Activated CD4-positive, alpha-beta T cell treated with anti-CD3 and anti-CD28 coated beads, Interleukin-2, amount 10 ng/mL, durations not matched to agents 24 days and 14 days (primary cell): ENCODE results near the gene DOP1B. TPM values are rescaled to one million over a fixed set of nuclear protein-coding genes. Genes with fewer than 3 reads are reported as not detected.

Source experiments
- DNase-seq: peaks from one replicate; pipeline ENCODE4 v3.0.0; 2022
- H3K27ac Mint-ChIP-seq: one replicate; pipeline ENCODE4 v1.8.0; 2022; ENCODE audit warnings: mild to moderate bottlenecking, mixed read lengths
- H3K27me3 Mint-ChIP-seq: one replicate; pipeline ENCODE4 v1.8.0; 2022; ENCODE audit warnings: mixed read lengths
- H3K36me3 Mint-ChIP-seq: one replicate; pipeline ENCODE4 v1.8.0; 2022; ENCODE audit warnings: low read depth, mild to moderate bottlenecking, mixed read lengths
- H3K4me1 Mint-ChIP-seq: one replicate; pipeline ENCODE4 v1.8.0; 2021; ENCODE audit warnings: mixed read lengths
- H3K4me3 Mint-ChIP-seq: one replicate; pipeline ENCODE4 v1.8.0; 2022; ENCODE audit warnings: mild to moderate bottlenecking, moderate library complexity, mixed read lengths
- H3K9me3 Mint-ChIP-seq: one replicate; pipeline ENCODE4 v1.8.0; 2021; ENCODE audit warnings: mixed read lengths
- intact Hi-C: fragments of 100-400 bp; cut with micrococcal nuclease; formaldehyde crosslinking; loops from one replicate; pipeline ENCODE4 v1.15.1; 2023
- total RNA-seq: library from RNA; stranded (reverse); gene quantifications from 2 replicates; pipeline ENCODE4 v1.2.3, GENCODE V29; 2022

The DOP1B gene
- total RNA-seq, 1 donor from 2014 or later = 17.5 TPM

DNA sequence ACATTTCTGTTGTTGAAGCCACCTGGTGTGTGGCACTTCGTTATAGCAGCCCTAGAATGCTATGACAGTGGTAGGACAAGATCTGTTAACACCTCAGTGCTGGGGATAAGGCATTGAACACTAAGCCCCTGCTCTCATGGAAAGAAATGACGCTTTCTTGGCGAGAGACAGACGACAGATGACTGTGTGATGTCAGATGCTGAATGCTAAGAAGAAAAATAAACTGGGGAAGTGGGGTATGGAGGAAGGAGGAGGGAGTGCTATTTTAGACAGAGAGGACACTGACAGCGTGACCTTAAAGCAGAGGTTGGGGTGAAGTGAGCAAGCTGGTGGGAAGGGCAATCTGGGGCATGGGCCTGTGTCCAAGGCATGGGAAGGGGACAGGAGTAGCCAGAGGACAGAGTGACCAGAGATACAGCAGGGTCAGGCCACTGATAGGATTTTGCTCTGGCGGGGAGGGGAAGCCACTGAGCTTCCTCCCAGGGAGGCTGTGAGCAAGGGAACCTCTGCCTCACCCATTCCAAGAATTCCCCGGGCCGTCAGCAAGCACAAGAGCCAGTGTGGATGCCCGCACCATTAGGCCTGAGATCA is 15.2 kb downstream of the DOP1B start:
- Mint-ChIP-seq H3K4me3 (no peak overlapping the region), H3K9me3 (no peaks in the 10 kb centered on the region), H3K27me3 (no peaks in the 10 kb centered on the region), H3K27ac (peak overlapping the region; percentile 3), H3K4me1 (peaks cover 16% of the 10 kb centered on the region), H3K36me3 (peaks cover 21% of the 10 kb centered on the region)
- intact Hi-C loops = no loop called here
- no peak for DNase-seq

DNA sequence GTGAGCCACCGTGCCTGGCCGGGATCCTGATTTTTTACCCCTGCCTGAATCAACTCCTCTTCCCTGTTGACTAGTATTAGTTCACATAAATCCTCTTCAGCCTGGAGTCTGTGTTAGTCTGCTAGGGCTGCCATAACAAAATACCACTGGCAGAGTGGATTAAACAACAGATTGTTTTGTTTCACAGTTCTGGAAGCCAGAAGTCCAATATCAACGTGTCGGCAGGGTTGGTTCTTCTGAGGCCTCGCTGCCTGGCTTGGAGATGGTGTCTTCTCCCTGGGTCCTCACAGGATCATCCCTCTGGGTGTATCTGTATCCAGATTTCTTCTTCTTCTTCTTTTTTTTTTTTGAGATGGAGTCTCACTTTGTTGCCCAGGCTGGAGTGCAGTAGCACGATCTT is 18.2 kb downstream of the DOP1B start:
- Mint-ChIP-seq H3K4me1 (peaks cover 18% of the 10 kb centered on the region), H3K36me3 (peaks cover 9% of the 10 kb centered on the region), H3K27ac (no peak overlapping the region), H3K4me3 (no peak overlapping the region), H3K9me3 (no peaks in the 10 kb centered on the region), H3K27me3 (no peaks in the 10 kb centered on the region)
- no peak for DNase-seq
- intact Hi-C loops = no loop called here

DNA sequence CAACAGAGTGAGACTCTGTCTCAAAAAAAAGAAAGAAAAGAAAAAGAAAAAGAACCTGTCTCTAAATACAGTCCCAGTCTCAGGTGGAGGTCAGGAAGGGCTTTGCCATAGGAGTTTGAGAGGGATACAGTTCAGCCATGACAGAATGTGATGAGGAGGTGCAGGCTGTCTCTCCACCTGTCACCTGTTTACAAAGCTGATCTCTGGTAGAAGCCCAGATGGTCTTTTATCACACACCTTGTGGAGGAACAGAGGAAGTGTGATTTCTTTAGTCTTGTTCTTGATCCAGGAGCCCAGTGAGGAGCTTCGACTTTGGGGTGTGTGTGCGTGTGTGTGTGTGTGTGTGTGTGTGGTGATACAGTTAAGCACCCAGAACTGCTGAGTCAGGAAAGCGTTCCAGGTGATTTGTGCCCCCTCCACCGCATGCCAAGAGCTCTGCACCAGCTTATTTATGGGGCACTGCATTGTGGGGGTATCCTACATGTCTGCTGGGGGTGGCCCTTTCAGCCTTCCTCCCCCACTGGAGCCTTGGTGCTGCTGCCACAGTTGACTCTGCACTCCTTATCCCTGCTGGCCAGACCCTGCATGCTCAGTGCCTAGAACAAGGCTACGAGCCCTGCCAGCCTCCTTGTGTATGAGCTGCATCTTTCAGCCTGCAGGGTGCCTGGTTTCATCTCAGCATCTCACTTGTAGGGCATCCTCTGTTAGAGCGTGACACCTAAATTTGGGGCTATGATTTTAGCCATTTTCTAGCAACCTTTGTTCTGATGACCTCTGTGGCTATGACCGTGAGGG is 19.3 kb downstream of the DOP1B start:
- intact Hi-C loops = no loop called here
- no peak overlapping the region for H3K4me3 Mint-ChIP-seq
- H3K9me3 Mint-ChIP-seq = no peaks in the 10 kb centered on the region

DNA sequence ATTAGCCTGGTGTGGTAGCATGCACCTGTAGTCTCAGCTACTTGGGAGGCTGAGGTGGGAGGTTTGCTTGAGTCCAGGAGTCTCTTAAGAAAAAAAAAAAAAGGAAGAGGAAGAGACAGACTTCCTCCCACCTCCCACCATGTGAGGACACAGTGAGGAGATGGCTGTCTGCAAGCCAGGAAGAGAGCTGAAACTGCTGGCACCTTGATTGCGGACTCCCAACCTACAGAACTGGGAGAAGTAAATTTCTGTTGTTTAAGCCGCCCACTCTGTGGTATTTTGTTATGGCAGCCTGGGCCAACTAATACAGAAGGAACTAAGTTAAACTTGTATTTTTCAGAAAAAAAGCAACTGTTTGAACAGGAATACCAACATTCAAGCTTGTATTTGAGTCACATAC is 21.7 kb downstream of the DOP1B start:
- Mint-ChIP-seq H3K4me1 (peaks cover 14% of the 10 kb centered on the region), H3K27me3 (no peaks in the 10 kb centered on the region), H3K27ac (no peak overlapping the region), H3K9me3 (no peaks in the 10 kb centered on the region), H3K36me3 (no peaks in the 10 kb centered on the region), H3K4me3 (no peak overlapping the region)
- intact Hi-C loops = no loop called here
- DNase-seq = no peak

More for the DNA sequence above, 19.3 kb downstream of the DOP1B start:
- no peak for DNase-seq
- Mint-ChIP-seq H3K4me1 (peaks cover 18% of the 10 kb centered on the region), H3K27me3 (no peaks in the 10 kb centered on the region), H3K36me3 (peaks cover 5% of the 10 kb centered on the region), H3K27ac (no peak overlapping the region)

DNA sequence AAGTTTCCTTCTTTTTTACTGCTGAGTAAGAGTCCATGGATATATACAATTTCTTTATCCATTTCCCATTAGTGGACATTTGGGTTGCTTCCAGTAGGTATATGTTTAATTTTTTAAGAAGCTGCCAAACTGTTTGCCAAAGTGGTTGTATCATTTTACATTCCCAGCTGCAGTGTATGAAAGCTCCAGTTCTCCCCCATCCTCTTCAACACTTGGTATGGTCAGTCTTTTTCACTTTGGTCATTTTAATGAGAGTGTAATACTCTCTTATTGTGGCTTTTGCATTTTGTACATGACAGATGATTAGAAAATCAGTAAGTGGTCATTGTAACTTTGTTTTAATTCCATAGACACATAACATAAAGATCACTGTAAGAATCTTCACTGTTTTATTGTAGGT is 22.5 kb downstream of the DOP1B start:
- DNase-seq = no peak
- H3K4me3 Mint-ChIP-seq = no peak overlapping the region
- H3K9me3 Mint-ChIP-seq = no peaks in the 10 kb centered on the region
- no peak overlapping the region for H3K27ac Mint-ChIP-seq
- H3K36me3 Mint-ChIP-seq = no peaks in the 10 kb centered on the region
- intact Hi-C loops = no loop called here
- no peaks in the 10 kb centered on the region for H3K27me3 Mint-ChIP-seq
- H3K4me1 Mint-ChIP-seq = peaks cover 10% of the 10 kb centered on the region

DNA sequence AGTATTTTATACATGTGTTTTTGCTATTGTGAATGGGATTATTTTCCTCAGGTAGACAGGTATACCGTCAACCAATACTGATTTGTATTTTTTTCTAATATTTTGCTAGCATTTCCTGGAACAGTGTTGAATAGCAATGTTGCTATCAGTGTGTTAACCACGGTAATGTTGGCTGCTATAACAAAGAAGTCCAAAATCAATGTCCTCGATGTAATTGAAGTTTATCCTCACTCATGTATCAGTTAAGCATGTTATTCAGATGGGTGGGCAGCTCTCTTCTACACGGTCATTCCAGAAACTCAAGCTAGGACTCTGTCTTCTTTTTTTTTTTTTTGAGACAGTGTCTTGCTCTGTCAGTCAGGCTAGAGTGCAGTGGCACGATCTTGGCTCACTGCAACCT is 24.3 kb downstream of the DOP1B start:
- no peak for DNase-seq
- no peak overlapping the region for H3K27ac Mint-ChIP-seq
- no peak overlapping the region for H3K4me3 Mint-ChIP-seq
- peaks cover 6% of the 10 kb centered on the region for H3K4me1 Mint-ChIP-seq
- H3K27me3 Mint-ChIP-seq = no peaks in the 10 kb centered on the region
- no peaks in the 10 kb centered on the region for H3K36me3 Mint-ChIP-seq
- intact Hi-C loops = no loop called here
- no peaks in the 10 kb centered on the region for H3K9me3 Mint-ChIP-seq

DNA sequence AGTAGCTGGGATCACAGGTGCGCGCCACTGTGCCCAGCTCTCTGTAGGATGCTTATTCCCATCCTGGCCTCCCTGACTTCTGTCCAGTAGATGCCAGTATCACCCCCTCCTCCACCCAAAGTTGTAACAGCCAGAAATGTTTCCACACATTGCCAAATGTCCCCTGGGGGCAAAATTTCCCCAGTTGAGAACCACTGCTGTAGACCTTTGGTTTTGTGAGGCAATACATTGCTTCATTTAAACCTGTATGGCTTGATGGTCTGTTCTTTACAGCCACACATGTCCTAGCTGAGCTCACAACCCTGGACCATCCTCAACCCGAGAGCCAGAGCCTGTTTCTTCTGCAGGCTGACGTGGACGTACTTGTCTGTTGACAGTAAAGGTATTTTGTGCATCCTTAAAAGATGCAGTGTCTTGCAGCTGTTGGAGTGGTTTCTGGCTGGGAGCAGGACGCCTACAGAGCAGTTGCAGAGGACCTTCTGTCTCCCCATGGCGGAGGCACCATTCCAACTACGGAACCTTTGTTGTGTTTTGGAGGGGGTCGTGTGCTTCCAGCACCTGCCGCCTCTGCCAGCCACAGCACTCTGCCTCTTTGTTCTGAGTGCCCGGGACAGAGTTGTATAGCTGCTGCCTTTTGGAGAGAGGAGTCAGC is 26.6 kb downstream of the DOP1B start:
- H3K4me3 Mint-ChIP-seq = no peak overlapping the region
- peaks cover 6% of the 10 kb centered on the region for H3K4me1 Mint-ChIP-seq
- no peaks in the 10 kb centered on the region for H3K27me3 Mint-ChIP-seq
- no peaks in the 10 kb centered on the region for H3K9me3 Mint-ChIP-seq
- no peak overlapping the region for H3K27ac Mint-ChIP-seq
- H3K36me3 Mint-ChIP-seq = peaks cover 2% of the 10 kb centered on the region
- intact Hi-C loops = no loop called here
- DNase-seq = no peak

DNA sequence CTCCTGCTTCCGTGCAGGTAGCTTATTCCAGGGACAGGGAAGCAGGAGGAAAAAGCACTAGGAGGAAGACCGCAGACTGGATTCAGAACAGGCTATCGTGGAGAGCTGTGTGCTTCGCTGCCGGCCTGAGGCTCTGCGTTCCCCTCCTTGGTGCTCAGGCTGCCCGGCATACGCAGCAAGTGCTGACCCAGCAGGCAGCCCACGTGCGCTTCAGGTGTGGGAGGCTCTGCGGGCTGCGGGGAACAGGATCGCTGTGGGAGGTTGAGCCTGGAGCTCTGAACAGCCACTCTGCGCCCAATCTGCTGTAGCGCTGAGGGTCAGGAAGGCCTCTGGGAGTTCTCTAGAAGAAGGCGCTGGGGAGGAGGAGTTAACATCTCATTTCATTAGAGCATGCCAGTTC is 27.9 kb downstream of the DOP1B start:
- no peak for DNase-seq
- H3K4me3 Mint-ChIP-seq = no peak overlapping the region
- H3K27ac Mint-ChIP-seq = no peak overlapping the region
- H3K4me1 Mint-ChIP-seq = peaks cover 9% of the 10 kb centered on the region
- intact Hi-C loops = no loop called here
- no peaks in the 10 kb centered on the region for H3K9me3 Mint-ChIP-seq
- no peaks in the 10 kb centered on the region for H3K27me3 Mint-ChIP-seq
- H3K36me3 Mint-ChIP-seq = peaks cover 3% of the 10 kb centered on the region

DNA sequence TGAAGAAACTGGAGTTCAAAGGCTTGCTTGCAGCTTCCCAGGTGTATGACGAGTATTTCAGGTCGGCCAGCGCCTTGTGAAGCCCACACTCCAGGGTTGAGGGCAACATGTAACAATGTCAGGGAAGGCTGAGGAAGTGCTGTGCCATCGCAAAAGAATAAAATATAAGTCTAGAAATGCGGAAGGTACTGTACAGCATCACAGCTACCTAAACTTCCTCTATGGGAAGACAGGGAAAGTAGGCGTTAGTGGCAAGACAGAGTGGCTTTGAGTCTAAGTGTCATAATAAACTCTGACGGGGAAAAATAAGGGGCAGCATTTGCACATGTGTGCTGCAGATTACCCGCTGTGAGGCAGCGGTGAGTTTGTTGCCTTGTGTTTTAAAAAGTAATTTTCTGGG is 28.9 kb downstream of the DOP1B start:
- no peak overlapping the region for H3K27ac Mint-ChIP-seq
- intact Hi-C loops = no loop called here

DNA sequence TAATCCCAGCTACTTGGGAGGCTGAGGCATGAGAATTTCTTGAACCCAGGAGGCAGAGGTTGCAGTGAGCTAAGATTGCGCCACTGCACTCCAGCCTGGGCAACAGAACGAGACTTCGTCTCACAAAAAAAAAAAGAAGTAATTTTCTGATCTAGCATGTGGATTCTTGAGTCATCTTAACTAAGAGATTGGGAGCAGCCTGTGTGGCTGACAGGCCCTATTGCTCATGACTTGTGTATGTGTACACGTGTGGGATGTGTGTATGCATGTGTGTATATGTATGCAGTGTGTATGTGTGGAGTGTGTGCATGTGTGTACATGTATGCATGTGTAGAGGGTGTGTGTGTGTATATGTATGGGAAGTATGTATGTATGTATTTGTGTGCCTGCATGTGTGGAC is 29.5 kb downstream of the DOP1B start:
- no peak overlapping the region for H3K27ac Mint-ChIP-seq
- no peaks in the 10 kb centered on the region for H3K9me3 Mint-ChIP-seq

More for the DNA sequence above, 28.9 kb downstream of the DOP1B start:
- Mint-ChIP-seq H3K27me3 (no peaks in the 10 kb centered on the region), H3K9me3 (no peaks in the 10 kb centered on the region), H3K4me3 (no peak overlapping the region), H3K36me3 (peaks cover 3% of the 10 kb centered on the region), H3K4me1 (peaks cover 9% of the 10 kb centered on the region)
- DNase-seq = no peak

DNA sequence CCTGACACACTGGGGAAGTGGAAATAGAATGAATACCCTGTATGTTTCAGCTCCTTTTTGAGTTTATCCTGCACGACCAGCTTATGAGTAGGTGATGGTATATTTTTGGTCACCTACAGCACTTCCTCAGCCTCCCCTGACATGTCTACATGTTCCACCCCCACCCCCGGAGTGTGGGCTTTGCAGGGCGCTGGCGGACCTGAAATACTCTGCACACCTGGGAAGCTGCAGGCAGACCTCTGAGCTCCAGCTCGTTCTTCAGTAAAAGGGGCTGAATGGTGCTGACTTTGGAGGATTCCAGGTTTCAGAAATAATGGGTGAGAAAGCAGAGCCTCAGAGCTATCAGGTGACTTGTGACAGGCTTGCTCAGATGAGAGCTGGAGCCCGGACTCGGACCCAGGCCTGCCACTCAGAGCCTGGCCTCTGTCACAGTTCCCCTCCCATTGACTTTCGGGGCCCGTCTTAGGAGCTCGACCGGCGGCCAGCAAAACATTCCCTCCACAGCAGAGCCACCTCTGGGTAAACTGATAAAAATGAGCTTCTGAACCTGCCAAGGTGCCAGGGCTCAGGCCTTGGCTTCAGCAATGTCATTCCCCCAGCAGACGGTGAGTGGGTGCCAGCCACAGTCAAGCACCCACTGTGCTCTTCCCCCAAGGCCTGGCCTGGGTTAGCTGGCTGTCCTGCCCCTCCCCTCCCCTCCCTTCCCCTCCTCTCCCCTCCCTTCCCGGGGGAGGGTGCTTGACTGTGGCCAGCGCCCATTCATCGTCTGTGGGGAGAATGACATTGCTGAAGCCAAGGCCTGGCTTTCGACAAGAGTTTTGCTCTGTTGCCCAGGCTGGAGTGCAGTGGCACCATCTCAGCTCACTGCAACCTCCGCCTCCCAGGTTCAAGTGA is 30.1 kb downstream of the DOP1B start:
- Mint-ChIP-seq H3K27ac (no peak overlapping the region), H3K9me3 (no peaks in the 10 kb centered on the region)

More for the DNA sequence above, 29.5 kb downstream of the DOP1B start:
- DNase-seq = no peak
- Mint-ChIP-seq H3K4me1 (peaks cover 9% of the 10 kb centered on the region), H3K4me3 (no peak overlapping the region), H3K36me3 (peaks cover 3% of the 10 kb centered on the region), H3K27me3 (no peaks in the 10 kb centered on the region)
- intact Hi-C loops = no loop called here

DNA sequence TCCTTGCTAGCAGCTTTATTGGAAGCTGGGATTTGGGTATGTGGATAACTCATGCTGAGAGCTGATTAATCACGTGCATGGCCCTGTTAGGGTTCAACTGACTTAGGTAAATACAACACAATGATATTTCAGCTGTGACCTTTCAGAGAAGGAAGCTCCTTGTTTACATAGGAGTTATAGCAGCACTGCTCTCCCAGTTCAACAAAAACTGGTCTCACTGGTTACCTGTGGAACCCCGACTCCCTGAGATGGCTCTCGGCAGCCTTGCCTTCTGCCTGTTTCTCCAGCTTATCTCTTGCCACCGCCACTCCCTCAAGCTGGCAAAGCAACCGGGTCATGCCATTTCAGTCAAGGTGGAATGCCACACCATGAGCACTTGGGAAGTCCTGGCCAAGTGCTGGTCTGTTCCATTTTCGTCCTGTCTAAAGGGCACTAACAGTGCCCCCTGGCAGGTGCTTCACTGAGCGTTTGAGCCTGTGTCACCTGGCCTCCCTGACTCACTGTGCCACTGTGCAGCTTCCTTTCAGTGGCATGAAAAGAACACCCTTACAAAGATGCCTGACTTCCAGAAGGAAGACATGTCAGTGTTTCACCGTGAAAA is 31.6 kb downstream of the DOP1B start:
- Mint-ChIP-seq H3K9me3 (no peaks in the 10 kb centered on the region), H3K27ac (no peak overlapping the region), H3K27me3 (no peaks in the 10 kb centered on the region)

More for the DNA sequence above, 30.1 kb downstream of the DOP1B start:
- intact Hi-C loops = no loop called here
- Mint-ChIP-seq H3K36me3 (peaks cover 3% of the 10 kb centered on the region), H3K4me3 (no peak overlapping the region), H3K27me3 (no peaks in the 10 kb centered on the region), H3K4me1 (peaks cover 9% of the 10 kb centered on the region)
- no peak for DNase-seq

DNA sequence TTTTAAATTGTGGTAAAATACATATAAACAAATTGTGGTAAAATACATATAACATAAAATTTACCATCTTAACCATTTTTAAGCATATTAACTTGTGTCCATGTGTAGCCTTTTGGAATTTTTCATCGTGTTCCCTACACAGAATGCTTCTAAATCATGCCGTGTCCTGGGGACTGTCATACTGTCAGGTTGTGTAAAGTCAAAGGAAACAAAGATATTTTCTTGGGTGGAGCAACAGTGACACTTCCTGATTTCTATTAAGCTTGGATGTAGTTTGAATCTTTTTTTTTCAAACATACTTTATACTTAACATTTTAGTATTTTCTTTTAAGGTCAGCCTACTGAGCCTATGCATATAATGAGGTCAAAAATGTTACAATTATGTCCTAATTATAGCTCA is 32.3 kb downstream of the DOP1B start:
- no peak for DNase-seq
- Mint-ChIP-seq H3K36me3 (peaks cover 3% of the 10 kb centered on the region), H3K27me3 (no peaks in the 10 kb centered on the region), H3K4me3 (no peak overlapping the region), H3K4me1 (peaks cover 9% of the 10 kb centered on the region), H3K27ac (no peak overlapping the region), H3K9me3 (no peaks in the 10 kb centered on the region)
- intact Hi-C loops = no loop called here

More for the DNA sequence above, 31.6 kb downstream of the DOP1B start:
- DNase-seq = no peak
- intact Hi-C loops = no loop called here
- H3K36me3 Mint-ChIP-seq = peaks cover 3% of the 10 kb centered on the region
- H3K4me1 Mint-ChIP-seq = peaks cover 9% of the 10 kb centered on the region
- no peak overlapping the region for H3K4me3 Mint-ChIP-seq
